HG03280 (cell line): ENCODE data around the gene CCDC92B.
"Not testable (repeated sequence)": the region's sequence is repeated elsewhere in the genome, so short reads cannot be mapped to it uniquely, and the experiment has no call there.

Experiments
- ATAC-seq: cut with Tn5 transposase; IDR thresholded peaks from one replicate; pipeline ENCODE4 v1.9.1; 2021; ENCODE audit warnings: mild to moderate bottlenecking, moderate library complexity; ENCODE audit not compliant: unreplicated experiment

Gene CCDC92B

DNA sequence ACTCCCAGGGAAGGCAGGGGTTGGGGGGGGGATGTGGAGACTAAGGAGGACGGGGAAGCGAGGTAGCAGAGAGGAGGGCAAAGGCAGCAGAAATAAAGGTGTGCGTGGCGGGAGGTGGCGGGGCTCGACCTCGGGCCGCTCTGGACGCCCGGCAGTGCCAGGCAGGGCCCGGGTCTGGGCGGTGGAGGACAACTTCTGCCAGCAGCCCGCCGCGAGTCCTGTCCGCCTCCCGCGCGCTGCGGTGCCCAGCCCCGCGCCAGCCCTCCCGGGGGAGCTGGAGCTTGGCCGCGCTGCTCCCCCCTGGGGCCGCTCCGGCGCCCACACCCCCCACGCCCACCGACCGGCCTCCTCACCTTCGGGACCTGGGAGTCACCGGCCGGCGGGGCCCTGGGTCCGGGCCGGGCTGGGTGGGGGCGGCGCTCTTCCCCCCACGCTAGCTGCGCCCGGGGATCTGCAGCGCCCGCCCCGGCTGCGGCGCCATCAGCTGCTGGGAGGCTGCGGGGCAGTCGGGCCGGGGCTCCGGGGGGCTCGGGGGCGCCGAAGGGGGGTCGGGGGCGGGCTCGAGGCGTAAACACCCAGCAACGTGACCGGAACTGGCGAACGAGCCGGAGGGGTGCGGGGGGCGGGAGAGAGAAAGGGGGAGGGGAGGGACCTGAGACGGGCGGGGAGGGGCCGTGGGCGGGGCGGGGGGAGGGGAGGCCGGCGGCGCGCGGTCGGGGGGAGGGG, at the start of gene CCDC92B:
TSS of gene CCDC92B (minus strand) at position 595 of the 726 bp plus-strand sequence. CDS start 14,507 bp downstream, outside the sequence.
- ATAC-seq, result no peak

DNA sequence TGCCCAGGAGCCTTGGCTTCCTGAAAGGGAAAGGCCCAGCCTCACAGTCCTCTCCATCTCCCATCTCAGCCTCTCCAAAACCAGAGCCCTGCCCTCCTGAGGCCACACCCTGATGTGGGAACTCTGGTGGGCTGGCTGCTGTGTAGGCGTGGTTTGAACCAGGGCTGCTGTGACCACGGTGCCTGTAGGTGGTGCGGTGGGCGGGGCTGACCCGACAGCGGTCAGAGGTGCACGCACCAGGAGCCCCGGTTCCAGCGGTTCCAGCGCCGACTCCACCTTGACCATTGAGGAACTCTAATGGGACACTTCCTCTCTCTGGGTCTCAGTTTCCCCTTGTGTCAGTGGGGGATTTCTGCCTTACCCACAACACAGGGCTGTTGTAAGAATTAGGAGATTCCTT, 49.2 kb upstream of the CCDC92B start:
- no peak for ATAC-seq

DNA sequence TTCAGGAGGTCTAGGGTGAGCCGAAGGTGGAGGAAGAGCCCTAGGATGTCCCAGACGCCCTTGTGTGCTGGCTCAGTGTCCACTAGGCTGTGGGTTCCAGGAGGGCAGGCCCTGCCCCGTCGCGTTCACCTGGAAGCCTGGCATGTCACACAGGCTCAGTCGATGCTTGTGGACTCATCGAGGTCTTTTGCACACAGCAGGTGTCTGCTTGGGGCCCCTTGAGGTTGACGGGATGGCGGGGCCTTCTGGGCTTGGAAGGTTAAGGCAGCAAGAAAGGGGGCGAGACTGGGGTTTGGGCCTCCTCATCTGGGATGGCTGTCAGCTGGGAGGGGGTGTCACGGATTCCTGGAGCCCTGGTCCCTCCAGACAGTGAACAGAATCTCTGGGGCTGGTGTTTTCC, 48.7 kb upstream of the CCDC92B start:
- no peak for ATAC-seq

DNA sequence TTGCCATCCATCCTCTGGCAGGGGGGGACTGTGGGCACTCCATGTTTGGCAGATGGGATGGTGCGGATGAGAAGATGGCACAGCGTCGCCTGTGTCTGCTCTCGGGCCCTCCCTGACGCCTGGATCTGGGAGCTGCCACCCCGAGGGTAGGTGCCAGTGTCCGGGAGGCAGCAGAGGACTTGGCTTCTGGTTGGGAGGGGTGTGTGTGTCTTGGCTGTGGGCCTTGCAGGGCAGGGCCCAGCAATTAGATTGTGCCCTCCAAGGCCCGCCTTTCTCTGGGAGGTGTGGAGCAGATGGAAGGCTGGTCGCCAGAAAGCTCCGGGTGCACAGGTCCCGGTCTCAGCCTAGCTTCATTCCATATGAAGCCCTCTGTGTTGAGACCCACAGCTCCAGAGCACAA, 48.2 kb upstream of the CCDC92B start:
- ATAC-seq, result no peak

DNA sequence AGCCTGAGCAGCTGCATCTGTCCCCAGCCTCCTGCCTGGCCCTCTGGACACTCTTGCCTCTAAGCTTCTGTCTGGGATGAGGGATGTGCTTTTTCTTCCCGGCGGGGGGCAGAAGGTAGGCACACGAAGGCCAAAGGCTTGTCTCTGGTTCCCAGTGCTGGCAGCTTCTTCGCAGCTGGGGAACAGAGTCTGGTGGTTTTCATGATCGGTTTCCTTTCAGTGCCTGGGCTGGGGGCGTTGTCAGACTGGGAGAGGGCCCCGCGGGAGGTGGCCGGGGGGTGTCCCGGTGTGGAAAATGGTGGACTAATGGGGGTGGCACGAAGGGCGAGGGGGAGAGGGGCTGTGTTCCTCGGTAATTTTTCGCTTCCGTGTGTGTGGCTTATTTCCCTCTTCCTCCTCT, 47.8 kb upstream of the CCDC92B start:
- ATAC-seq, result no peak

DNA sequence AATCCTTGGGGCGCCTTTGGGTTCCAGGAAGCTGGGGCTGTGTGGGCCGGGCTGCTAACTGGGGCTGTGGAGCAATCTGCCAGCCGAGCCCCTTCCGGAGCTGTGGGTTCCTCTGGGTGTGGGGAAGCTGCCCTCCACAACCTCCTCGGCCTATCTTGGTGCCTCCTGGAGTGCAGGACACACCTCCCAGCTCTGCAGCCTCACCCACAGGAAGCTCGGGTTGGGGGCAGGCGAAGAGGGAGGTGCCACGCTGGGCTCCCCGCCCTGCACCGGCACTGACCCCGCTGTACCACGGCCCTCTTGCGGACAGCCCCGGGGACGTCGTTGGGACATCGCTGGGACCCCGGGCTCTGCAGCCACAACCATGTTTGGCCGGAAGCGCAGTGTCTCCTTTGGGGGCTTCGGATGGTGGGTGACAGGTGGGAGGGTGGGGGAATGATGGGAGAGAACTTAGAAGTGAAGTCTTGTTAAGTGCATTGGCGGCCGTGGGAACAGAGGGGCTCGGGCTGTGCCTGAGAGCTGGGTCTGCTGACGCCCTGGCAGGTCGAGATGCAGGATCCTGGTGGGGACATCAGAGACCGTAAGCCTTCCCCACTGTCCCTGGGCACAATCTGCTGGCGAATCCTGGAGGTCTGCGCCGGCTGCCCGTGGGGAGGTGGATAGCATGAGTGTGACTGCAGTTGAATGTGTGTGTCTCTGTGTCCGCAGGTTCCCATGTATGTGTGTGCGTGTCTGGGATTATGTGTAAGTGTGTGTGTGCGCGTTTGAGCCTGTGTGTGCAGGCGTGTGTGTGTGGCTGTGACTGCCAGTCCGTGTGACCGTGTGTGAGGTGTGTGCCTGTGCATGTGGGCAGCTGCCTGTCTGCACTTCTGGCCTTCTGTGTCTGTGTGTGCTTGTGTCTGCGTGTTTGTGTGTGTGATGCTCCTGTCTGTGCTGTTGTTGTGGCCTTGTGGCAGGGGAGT, 47.0 kb upstream of the CCDC92B start, which contains the start of gene RAP1GAP2:
TSS of gene RAP1GAP2 (plus strand) at position 275 of the 962 bp plus-strand sequence. CDS start at position 365, 90 bp downstream.
- no peak for ATAC-seq

DNA sequence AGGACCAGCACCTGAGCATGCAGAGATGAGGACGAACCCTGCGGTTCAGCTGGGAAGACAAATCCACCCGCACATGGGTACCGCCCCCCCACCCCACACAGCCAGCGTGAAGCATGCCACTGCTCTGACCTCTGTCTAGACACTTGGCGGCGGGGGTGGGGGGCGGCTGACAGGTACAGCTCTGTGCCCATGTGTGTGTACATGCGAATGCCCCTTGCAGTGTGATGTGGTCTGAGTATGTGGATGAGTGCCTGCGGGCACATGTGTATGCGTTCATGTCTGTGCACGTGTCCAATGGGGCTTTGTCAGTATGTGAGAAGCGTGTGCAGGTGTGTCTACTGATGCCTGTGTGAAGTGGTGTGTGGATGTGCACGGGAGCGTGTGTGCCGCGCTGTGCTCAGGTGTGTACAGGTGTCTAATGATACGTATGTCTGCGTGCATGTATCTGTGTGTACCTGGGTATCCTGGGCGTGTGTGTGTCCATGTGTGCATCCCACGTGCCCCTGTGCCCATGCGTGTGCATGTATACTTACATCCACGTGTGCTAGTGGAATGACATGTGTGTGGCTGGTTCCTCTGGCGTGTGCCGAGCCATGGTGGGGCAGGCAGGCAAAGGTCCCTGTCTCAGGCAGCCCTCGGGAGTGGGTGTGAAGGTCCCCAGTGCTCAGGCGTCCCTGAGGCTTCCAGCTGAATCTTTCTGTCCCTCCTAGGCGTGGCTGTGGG, 46.1 kb upstream of the CCDC92B start:
- no peak for ATAC-seq

DNA sequence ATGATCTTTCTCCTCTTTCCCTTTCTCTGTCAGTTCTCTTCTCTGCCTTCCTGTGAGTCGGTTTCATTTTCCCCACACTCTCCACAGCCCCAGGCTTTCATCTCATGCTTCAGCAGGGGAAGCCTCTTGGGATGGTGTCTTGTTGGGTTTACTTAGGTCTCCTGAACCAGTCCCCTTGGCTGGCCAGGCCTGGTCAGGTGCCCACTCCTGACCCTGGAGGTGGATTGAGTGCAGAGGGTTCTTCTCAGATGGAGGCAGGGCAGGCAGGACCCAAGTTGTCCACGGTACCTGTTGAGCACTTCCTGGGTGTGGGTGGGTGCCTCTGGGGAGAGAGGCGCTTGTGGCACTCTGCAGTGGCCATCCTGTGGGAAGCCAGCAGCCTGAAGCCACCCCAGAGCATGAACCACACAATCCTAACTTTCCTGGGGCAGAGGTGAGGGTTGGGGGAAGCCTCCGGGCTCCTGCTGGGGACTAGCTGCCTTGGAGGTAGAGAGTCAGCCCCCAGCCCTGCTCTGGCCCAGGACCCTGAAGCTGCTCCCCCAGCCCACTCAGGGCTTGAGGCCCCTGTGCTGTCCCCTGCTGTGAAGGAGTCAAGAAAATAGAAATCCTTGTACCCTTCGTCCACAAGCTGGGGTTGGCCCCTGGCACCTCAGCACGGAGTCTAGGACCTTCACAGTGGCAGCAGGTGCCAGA, 44.8 kb upstream of the CCDC92B start:
- no peak for ATAC-seq

DNA sequence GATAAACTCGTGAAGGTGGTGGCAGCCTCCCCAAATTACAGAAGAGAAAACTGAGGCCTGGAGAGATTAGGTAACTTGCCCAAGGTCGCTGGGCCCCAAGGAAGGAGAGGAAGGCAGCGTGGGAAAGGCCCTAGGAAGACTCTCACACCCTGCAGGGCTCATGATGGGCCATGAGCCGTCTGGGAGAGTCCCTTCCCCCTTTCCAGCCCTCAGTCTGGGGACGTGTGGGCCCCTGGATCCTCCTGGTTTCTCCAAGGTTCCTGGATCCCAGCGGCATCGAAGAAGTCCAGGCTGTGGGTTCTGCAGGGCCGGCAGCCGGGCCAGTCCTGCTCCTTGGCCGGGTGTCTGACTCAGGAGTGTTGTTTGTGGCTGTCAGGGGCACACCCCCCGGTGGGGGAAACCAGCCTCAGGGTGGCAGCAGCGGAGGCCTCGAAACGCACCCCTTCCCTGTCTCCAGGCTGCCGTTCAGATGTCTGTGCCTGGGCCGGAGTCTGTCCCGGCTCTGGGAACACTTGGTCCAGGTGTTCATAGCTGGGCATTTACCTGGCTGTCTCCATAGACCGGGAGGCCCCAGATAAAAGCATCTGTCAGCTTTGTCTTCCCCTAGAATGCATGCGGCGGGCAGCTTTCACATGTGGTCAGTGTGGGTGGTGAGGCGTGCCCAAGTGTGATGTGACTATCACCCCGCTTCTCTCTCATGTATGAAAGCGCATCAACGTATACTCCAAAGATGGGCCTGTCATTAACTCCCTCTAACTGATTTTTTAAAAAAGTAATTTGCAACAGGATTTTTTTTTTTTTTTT, 43.1 kb upstream of the CCDC92B start:
- ATAC-seq, result no peak

DNA sequence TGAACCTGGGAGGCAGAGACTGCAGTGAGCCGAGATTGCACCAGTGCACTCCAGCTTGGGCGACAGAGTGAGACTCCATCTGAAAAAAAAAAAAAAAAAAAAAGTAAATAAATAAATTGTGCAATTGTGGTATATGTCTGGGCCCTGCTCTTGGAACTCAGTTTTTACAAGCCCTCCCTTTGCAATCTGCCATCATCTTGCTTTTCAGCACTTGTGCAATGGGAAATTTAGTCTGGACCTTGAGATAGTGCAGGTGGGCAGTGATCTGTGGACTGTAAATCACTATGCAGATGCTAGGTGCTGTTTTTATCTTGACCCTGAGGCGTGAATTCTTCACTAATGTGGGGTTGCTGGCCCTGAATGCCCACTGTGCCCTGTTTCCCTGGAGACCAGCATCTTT, 40.2 kb upstream of the CCDC92B start:
- ATAC-seq, result no peak

DNA sequence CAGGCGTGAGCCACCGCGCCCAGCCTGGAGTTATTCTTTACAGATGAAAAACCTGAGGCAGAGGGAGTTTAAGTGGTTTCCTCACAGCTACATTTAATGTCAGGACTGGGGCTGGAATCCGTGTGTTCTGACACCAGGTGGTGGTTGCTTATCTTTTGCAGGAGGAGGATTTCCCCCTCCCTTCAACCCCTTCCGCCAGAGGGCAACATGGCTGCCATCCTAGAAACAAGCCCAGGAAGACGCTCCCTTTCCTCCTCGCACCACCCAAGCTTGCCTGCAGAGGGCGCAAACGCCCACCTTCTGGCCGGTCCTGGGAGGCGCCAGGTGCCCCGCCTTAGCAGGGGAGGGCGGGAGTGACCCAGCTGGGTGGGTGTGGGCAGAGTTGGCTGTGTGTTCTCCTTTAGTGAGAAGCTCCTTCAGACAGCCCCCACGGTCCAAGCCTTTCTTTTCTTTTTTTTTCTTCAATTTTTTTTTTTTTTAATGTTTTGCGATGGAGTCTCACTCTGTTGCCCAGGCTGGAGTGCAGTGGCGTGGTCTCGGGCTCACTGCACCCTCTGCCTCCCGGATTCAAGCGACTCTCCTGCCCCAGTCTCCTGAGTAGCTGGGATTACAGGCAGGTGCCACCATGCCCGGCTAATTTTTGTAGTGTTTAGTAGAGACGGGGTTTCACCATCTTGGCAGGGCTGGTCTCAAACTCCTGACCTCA, 36.9 kb upstream of the CCDC92B start:
- ATAC-seq, result no peak

DNA sequence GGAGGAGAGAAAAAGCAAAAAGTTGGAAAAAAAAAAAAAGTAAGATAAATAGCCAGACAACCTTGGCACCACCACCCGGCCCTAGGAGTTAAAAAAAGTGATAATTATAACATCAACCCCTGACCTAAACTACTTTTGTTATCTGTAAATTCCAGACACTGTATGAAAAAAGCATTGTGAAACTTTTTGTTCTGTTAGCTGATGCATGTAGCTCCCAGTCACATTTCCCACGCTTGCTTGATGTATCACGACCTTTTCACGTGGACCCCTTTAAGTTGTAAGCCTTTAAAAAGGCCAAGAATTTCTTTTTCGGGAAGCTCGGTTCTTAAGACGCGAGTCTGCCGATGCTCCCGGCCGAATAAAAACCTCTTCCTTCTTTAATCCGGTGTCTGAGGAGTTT, 35.9 kb upstream of the CCDC92B start:
- not testable (repeated sequence) for ATAC-seq

DNA sequence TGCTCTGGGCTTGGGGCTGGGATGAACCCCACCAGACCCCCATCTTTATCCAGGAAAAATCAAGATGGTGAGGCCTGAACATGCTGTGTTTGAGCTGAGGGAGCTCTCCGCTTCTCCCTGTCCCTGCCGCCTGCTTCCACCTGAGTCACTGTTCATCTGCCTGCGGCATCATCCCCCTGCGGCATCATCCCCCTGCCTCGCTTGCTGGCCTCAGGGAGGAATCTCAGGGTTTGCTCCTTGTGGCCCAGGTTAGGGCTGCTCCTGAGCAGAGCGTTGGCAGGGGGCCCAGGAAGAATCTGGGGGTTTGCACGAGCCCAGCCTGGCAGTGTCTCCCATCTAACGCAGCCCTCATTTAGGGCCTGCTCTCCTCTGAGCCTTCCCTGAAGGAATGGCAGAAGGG, 35.4 kb upstream of the CCDC92B start:
- ATAC-seq, result no peak

DNA sequence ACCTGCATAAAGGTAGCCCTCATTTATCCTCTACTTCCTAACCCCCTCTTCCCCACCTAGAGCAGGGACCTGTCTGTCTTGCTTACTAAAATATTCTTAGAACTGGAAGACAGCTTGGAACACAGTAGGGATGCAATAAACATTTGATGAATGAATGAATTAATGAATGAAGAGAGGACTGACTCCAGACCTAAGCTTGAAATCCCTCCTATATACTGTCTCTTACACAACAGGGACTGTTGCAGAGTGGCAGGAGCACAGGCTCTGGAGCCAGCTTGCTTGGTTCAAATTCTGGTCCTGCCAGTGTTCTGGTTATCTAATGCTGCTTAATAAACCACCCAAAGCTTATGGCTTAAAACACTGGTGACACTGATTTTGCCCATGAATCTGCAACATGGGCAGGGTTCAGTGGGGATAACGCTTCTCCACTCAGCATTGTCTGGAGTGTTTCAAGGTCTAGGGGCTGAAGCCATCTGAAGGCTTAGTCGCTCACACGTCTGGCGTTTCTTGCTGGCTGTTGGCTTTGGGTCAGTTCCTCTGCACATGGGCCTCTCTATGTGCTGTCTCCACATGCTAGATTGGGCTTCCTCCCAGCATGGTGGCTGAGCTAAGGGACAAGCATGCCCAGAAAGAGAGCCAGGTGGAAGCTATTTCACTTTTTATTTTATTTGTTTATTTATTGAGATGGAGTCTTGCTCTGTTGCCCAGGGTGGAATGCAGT, 34.0 kb upstream of the CCDC92B start:
- no peak for ATAC-seq

DNA sequence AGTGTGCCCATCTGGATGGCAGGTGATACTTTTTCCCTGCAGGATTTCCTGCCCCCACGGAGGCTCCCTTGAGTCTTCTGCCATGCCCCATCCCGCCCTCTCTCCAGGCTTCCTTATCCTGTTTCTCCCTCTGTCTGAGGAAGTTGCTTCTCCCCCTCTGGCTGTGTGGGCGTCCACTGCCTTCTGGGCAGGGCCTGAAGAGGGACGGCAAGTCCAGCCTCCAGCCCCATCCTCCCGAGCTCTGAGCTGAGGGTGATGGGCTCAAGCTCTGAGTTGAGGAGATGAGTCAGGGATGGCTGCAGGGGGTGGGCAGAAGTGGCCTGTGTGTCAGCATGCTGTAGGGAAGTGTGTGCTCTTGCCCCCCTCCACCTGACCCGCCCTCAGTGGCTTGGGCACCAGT, 32.6 kb upstream of the CCDC92B start:
- ATAC-seq, result no peak

DNA sequence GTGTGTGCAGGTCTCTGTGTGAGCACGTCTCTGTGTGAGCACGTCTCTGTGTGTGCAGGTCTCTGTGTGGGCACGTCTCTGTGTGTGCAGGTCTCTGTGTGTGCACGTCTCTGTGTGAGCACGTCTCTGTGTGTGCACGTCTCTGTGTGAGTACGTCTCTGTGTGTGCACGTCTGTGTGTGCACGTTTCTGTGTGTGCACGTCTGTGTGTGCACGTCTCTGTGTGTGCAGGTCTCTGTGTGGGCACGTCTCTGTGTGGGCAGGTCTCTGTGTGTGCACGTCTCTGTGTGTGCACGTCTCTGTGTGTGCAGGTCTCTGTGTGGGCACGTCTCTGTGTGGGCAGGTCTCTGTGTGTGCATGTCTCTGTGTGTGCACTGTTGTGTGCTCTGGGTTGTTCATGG, 32.1 kb upstream of the CCDC92B start:
- not testable (repeated sequence) for ATAC-seq

DNA sequence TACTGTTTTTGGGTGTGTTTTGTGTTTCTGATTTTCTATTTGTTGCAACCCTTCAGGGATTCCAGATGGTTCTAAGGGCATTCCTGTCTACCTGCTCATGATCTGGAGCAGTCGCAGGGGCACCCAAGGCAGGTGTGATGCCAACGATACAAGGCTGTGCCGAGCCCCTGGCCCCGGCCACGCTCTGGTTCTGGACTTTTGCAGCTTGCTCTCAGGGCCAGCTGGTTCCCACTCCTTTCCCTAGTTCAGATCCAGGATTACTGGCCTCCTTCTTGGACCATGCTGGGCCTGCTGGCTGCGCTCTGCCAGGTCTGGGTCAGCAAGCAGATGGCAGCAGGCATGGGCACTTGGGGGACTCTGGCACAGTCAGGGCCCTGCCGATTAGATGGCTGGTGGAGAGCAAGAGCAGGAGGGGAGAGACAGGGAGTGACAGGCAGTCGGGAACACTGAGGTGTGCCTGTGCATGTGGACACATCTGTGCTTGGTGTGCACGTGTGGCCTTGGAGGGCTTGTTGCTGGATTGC, 31.5 kb upstream of the CCDC92B start:
- ATAC-seq, result no peak

DNA sequence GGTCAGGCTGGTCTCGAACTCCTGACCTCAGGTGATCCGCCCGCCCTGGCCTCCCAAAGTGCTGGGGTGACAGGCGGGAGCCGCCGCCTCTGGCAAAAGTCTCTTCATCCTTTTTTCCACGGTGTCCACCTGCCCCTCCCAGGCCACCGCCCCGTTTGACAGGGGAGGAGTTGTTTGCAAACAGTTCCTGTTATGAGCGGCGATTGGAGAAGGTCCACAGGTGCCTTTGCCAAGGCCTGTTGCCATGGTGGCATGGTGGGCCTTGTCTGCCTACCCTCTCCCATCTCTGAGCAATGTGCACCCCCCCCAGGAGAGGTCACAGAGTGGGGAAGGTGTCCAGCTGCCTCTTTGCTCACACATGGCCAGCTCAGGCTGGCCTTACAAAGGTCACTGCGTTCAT, 30.8 kb upstream of the CCDC92B start:
- ATAC-seq, result no peak
